ENCODE data around the gene DYNLT1. TPM values are rescaled to one million over a fixed set of nuclear protein-coding genes. Genes with fewer than 3 reads are reported as not detected.

The DYNLT1 gene
- total and polyA plus RNA-seq, 2 experiments from 2014 or later: 60.9 to 241 TPM

DNA sequence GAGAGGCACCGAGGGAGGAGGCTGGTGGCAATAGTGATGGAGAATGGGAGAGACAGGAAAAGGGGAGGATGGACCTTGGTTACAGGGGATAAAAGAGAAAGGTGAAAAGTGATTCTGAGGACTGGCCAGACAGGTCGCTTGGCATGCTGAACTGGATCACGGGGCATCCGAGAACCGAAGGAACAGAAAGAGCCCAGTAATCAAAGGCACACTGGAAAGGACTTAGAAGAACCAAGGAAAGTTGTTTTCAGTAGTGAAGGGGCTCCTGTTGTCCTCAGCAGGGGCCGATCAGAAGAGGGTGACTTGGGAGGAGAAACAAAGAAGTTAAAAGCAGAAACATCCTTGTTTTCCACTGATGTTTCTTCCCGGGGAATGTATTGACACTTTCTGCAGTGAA, 24.2 kb upstream of the DYNLT1 start:
- H3K27ac ChIP-seq (ENCODE audit: low read depth): no peak overlapping the region
- TF ChIP-seq, protein P1, sequence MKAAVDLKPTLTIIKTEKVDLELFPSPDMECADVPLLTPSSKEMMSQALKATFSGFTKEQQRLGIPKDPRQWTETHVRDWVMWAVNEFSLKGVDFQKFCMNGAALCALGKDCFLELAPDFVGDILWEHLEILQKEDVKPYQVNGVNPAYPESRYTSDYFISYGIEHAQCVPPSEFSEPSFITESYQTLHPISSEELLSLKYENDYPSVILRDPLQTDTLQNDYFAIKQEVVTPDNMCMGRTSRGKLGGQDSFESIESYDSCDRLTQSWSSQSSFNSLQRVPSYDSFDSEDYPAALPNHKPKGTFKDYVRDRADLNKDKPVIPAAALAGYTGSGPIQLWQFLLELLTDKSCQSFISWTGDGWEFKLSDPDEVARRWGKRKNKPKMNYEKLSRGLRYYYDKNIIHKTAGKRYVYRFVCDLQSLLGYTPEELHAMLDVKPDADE (IDR thresholded peaks at IDR 0.05): no peak
- no peak for TF ChIP-seq JUNB (IDR thresholded peaks at IDR 0.05; ENCODE audit: unreplicated experiment)
- no peak overlapping the region for H3K4me2 ChIP-seq
- Mint-ChIP-seq H3K9me3 (no peaks in the 10 kb centered on the region), H3K4me1 (peaks cover 2% of the 10 kb centered on the region; the same call in 2 of the 3 replicates), H3K27ac (no peak overlapping the region), H3K36me3 (ENCODE audit: low read depth) (no peaks in the 10 kb centered on the region), H3K27me3 (ENCODE audit: insufficient read depth, low read depth, poor library complexity) (peaks cover 4% of the 10 kb centered on the region), H3K4me3 (no peak overlapping the region)
- H3K4me3 ChIP-seq: no peak overlapping the region
- ATAC-seq: no peak
- H3F3A ChIP-seq (replicated peaks; ENCODE audit: low read depth): no peaks in the 10 kb centered on the region
- H3K4me1 ChIP-seq (ENCODE audit: insufficient read depth): peaks cover 3% of the 10 kb centered on the region; the same call in 1 of the 2 replicates
- DNase-seq (ENCODE audit: low spot score): no peak
- H3K9me2 ChIP-seq (ENCODE audit: insufficient read depth): no peaks in the 10 kb centered on the region
- H2AFZ ChIP-seq: peak overlapping the region; percentile 47; the same call in 1 of the 2 replicates
- no peaks in the 10 kb centered on the region for H3K27me3 ChIP-seq (ENCODE audit: insufficient read depth)
- H3K36me3 ChIP-seq (ENCODE audit: insufficient read depth): no peaks in the 10 kb centered on the region
- H3K79me2 ChIP-seq (replicated peaks; ENCODE audit: insufficient read depth): no peaks in the 10 kb centered on the region
- H4K20me1 ChIP-seq (replicated peaks; ENCODE audit: insufficient read depth): no peaks in the 10 kb centered on the region

DNA sequence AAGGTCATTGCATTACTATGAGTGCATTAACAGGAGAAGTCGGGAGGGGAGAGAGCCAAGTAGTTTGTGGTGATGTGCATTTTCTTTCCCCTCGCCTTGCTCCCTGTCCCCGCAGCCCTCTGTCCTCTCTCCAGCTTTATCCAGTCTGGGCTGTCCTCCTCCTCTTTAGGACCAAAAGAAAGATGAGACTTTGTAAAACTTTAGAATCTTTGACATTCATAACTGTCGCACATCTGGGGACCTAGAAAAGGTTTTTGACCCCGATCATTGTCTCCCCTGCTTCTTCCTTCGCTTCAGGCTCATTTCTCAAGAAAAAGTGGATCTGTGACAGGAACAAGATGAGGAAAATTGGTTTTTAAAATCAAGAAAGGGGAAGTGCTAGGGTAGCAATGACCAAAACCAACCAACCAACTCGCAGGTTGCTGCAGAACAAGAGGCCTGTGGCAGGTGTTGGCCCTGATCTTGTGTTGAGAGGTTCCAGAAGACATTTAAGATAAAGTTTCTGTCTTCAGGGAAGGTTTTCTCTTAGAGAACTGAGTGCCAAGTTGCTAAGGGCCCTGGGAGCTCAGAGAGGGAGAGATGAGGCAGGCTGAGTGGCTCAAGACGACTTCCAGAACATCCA, 22.9 kb upstream of the DYNLT1 start:
- no peaks in the 10 kb centered on the region for H3K79me2 ChIP-seq (replicated peaks; ENCODE audit: insufficient read depth)
- H3K4me3 ChIP-seq: no peak overlapping the region
- peaks cover 14% of the 10 kb centered on the region for H3K4me1 ChIP-seq (ENCODE audit: insufficient read depth)
- no peak overlapping the region for H3K4me3 Mint-ChIP-seq
- H3K27me3 Mint-ChIP-seq (ENCODE audit: insufficient read depth, low read depth, poor library complexity): peaks cover 8% of the 10 kb centered on the region
- H3K36me3 ChIP-seq (ENCODE audit: insufficient read depth): no peaks in the 10 kb centered on the region
- H4K20me1 ChIP-seq (replicated peaks; ENCODE audit: insufficient read depth): no peaks in the 10 kb centered on the region
- H3F3A ChIP-seq (replicated peaks; ENCODE audit: low read depth): no peaks in the 10 kb centered on the region
- H3K9me3 Mint-ChIP-seq: no peaks in the 10 kb centered on the region
- no peaks in the 10 kb centered on the region for H3K36me3 Mint-ChIP-seq (ENCODE audit: low read depth)
- H3K27ac Mint-ChIP-seq: no peak overlapping the region
- no peak overlapping the region for H3K4me2 ChIP-seq
- DNase-seq (ENCODE audit: low spot score): no peak
- no peak for TF ChIP-seq ZNF114 (CRISPR knock-in tag; IDR thresholded peaks at IDR 0.05)
- TF ChIP-seq, protein P2, sequence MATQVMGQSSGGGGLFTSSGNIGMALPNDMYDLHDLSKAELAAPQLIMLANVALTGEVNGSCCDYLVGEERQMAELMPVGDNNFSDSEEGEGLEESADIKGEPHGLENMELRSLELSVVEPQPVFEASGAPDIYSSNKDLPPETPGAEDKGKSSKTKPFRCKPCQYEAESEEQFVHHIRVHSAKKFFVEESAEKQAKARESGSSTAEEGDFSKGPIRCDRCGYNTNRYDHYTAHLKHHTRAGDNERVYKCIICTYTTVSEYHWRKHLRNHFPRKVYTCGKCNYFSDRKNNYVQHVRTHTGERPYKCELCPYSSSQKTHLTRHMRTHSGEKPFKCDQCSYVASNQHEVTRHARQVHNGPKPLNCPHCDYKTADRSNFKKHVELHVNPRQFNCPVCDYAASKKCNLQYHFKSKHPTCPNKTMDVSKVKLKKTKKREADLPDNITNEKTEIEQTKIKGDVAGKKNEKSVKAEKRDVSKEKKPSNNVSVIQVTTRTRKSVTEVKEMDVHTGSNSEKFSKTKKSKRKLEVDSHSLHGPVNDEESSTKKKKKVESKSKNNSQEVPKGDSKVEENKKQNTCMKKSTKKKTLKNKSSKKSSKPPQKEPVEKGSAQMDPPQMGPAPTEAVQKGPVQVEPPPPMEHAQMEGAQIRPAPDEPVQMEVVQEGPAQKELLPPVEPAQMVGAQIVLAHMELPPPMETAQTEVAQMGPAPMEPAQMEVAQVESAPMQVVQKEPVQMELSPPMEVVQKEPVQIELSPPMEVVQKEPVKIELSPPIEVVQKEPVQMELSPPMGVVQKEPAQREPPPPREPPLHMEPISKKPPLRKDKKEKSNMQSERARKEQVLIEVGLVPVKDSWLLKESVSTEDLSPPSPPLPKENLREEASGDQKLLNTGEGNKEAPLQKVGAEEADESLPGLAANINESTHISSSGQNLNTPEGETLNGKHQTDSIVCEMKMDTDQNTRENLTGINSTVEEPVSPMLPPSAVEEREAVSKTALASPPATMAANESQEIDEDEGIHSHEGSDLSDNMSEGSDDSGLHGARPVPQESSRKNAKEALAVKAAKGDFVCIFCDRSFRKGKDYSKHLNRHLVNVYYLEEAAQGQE (IDR thresholded peaks at IDR 0.05; ENCODE audit: unreplicated experiment): no peak
- no peak for TF ChIP-seq EZH2 (IDR thresholded peaks at IDR 0.05; ENCODE audit: low read depth, unreplicated experiment)
- no peaks in the 10 kb centered on the region for H3K27me3 ChIP-seq (ENCODE audit: insufficient read depth)
- H3K9me2 ChIP-seq (ENCODE audit: insufficient read depth): no peaks in the 10 kb centered on the region
- ATAC-seq: no peak
- H3K27ac ChIP-seq (ENCODE audit: low read depth): no peak overlapping the region
- H3K4me1 Mint-ChIP-seq: peaks cover 11% of the 10 kb centered on the region
- H2AFZ ChIP-seq: peak overlapping the region; percentile 47; the same call in 1 of the 2 replicates

All from GM23338 (cell line).